ENCODE measurements around the gene CHD1.

Gene CHD1

GRCh38 chr5:98827588-98828284 is 101.1 kb downstream of the CHD1 start:
- H3K4me3 ChIP-seq (ENCODE audit: low read depth, low read length) = no peak overlapping the region
- no peak for DNase-seq (ENCODE audit: low read depth)
- in situ Hi-C loops (cut with HindIII; ENCODE audit: low sequenced_read_pairs) = no loop called here
- TF ChIP-seq CTCF (IDR thresholded peaks at IDR 0.05; ENCODE audit: low read depth, low read length, missing control alignments) = no peak

GRCh38 chr5:98827161-98827560 is 101.6 kb downstream of the CHD1 start:
- DNase-seq (ENCODE audit: low read depth) = peak; percentile 32
- no peak overlapping the region for H3K4me3 ChIP-seq (ENCODE audit: low read depth, low read length)
- TF ChIP-seq CTCF (IDR thresholded peaks at IDR 0.05; ENCODE audit: low read depth, low read length, missing control alignments) = peak; percentile 44
- in situ Hi-C loops (cut with HindIII; ENCODE audit: low sequenced_read_pairs) = no loop called here

- in situ Hi-C loops (cut with HindIII; ENCODE audit: low sequenced_read_pairs) = no loop called here
- no peak for DNase-seq (ENCODE audit: low read depth)
- no peak overlapping the region for H3K4me3 ChIP-seq (ENCODE audit: low read depth, low read length)
- no peak for TF ChIP-seq CTCF (IDR thresholded peaks at IDR 0.05; ENCODE audit: low read depth, low read length, missing control alignments)
Observed at GRCh38 chr5:98825582-98826375, 103.0 kb downstream of the CHD1 start.

GRCh38 chr5:98816582-98817222 is 112.1 kb downstream of the CHD1 start:
- in situ Hi-C loops (cut with HindIII; ENCODE audit: low sequenced_read_pairs) = no loop called here
- no peak for DNase-seq (ENCODE audit: low read depth)
- H3K4me3 ChIP-seq (ENCODE audit: low read depth, low read length) = no peak overlapping the region

GRCh38 chr5:98813755-98814154 is 115.1 kb downstream of the CHD1 start:
- no peak overlapping the region for H3K4me3 ChIP-seq (ENCODE audit: low read depth, low read length)
- in situ Hi-C loops (cut with HindIII; ENCODE audit: low sequenced_read_pairs) = no loop called here
- DNase-seq (ENCODE audit: low read depth) = no peak
- no peak for TF ChIP-seq CTCF (IDR thresholded peaks at IDR 0.05; ENCODE audit: low read depth, low read length, missing control alignments)

More at GRCh38 chr5:98816582-98817222, 112.1 kb downstream of the CHD1 start:
- TF ChIP-seq CTCF (IDR thresholded peaks at IDR 0.05; ENCODE audit: low read depth, low read length, missing control alignments) = no peak

- in situ Hi-C loops (cut with HindIII; ENCODE audit: low sequenced_read_pairs) = no loop called here
- DNase-seq (ENCODE audit: low read depth) = no peak
- no peak for TF ChIP-seq CTCF (IDR thresholded peaks at IDR 0.05; ENCODE audit: low read depth, low read length, missing control alignments)
- H3K4me3 ChIP-seq (ENCODE audit: low read depth, low read length) = no peak overlapping the region
Observed at GRCh38 chr5:98810206-98810605, 118.6 kb downstream of the CHD1 start.

Data from astrocyte of the cerebellum (primary cell).